GM18909 (cell line): ENCODE data around the gene FNDC11.
"Not testable (repeated sequence)": the region's sequence is repeated elsewhere in the genome, so short reads cannot be mapped to it uniquely, and the experiment has no call there.

Experiments used
- ATAC-seq: cut with Tn5 transposase; IDR thresholded peaks from one replicate; pipeline ENCODE4 v1.9.1; 2021; ENCODE audit warnings: mild to moderate bottlenecking; ENCODE audit not compliant: unreplicated experiment, poor library complexity

The FNDC11 gene

DNA sequence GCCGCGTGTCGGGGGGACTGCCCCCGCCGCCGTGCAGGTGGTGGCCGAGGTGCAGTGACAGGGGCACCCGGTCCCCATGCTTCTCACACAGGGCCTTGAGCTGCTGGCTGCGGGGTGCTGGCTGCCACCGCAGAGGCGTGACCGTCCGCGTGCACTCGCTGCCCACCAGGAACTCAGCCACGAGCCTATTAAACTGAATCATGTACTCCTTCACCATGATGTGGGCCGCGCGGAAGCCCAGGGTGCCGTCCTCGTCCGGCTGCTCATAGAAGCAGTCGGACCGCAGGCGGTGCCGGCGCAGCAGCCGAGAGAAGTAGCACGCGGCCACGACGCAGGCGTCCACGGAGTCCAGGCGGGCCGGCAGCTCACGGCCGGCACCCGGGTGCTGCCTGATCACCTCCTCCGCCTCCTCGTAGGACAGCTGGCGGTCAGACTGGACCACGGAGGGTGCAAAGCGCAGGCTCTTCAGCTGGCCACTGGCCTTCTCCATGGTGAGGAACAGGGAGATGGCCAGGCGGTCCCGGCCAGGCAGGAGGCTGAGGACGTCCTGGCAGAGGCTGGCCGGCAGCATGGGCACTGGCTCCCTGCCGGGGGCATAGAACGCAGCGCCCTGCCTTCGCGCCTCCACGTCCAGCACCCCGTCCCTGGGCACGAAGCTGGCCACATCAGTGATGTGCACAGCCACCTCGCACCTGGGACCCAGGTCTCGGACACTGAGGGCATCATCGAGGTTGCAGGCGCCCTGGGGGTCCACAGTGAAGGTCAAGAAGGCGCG lies 10.3 kb downstream of the FNDC11 start:
- no peak for ATAC-seq

DNA sequence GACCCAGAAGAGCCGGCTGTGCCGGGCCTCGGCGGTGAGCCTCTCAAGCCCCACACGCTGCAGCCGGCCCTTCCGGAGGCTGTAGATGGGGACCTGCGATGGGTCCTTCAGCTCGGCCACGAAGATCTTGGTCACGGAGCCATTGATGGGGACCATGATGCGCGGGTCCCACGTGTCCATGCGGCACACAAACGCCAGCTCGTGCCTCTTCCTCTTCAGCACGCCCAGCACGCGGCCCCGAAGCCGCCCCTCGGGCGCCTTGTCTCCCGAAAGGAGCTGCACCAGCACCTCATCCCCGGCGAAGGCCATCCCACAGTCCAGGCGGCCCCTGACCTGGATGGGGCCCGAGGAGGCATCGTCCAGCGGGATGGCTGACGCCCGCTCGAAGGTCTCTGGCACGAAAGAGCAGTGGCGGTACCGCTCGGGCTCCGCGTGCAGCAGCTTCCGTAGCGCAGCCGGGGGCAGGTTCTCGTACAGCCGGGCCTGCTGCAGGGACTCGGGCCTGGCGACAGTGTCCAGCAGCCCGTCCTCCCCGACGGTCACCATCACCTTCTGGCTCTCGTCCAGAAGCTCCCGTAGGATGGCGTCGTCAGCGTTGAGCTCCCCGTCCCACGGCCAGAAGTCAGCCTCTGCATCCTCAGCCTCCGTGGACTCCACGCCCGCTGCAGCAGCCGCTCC lies 11.2 kb downstream of the FNDC11 start:
- ATAC-seq, result no peak

DNA sequence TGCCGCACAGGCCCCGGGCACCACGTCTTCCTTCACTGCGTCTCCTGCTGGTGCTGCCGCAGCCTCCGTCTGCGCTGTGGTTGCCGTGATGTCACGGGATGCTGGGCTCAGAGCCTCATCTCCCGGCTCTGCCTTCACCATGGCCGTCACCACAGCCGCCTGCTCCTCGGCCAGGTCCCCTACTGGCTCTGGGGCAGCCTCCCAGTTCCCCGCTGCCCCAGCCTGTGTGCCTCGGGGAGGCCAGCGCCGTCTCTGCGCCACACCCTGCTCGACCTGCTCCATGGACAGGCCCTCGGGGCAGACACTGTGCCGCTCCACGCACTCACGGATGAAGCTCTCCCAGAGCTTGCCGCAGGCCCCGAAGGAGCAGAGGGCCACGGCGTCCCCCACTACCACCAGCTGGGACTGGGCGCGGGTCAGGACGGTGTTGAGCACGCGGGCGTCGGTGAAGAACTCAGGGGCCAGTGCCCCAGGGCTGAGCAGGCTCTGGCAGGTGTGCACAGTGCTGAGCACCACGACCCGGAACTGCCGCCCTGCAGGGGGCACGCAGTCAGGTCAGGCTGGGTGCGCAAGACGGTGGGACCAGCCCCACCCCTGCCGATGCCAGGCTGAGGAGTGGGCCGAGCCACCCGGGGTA lies 11.9 kb downstream of the FNDC11 start:
- ATAC-seq, result no peak

DNA sequence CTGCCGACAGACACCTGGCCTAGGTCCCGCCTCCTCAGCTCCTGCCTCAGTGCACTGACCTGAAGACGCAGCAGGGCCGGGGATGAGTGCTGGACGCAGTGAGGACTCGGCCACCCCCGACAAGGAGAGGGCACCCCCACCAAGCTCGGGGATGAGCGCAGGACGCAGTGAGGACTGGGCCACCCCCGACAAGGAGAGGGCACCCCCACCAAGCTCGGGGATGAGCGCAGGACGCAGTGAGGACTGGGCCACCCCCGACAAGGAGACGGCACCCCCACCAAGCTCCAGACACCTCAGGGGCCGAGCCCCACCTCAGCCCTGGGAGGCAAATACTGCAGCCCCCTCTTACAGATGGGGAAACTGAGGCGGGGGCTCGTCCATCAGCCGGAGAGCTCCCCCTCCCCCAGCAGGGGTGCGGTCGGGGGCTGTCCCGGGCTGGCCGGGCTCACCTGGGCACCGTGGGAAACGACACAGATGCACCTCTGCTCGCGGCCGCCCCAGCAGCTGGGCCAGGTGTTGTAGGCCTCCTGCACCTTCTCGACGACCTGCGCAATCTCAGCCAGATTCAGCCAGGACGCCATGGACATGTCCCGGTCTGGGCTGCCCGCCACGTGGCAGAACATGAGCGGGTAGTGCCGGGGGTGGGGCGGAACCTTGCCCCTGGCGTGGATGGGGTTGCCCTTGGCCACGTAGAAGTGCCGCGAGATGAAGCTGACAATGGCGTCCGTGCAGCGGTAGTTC lies 12.6 kb downstream of the FNDC11 start:
- ATAC-seq, result no peak

DNA sequence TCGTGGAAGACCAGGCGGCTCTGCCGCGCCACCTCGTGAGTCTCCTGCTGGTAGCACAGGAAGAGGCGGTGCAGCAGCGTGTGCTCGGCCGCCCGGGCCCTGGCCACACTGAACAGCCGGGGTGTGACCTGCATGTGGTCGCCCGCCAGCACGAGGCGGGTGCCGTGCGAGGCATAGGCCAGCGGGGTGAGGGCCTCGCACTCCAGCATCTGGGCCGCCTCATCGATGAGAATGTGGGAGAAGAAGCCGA lies 13.1 kb downstream of the FNDC11 start:
- no peak for ATAC-seq

DNA sequence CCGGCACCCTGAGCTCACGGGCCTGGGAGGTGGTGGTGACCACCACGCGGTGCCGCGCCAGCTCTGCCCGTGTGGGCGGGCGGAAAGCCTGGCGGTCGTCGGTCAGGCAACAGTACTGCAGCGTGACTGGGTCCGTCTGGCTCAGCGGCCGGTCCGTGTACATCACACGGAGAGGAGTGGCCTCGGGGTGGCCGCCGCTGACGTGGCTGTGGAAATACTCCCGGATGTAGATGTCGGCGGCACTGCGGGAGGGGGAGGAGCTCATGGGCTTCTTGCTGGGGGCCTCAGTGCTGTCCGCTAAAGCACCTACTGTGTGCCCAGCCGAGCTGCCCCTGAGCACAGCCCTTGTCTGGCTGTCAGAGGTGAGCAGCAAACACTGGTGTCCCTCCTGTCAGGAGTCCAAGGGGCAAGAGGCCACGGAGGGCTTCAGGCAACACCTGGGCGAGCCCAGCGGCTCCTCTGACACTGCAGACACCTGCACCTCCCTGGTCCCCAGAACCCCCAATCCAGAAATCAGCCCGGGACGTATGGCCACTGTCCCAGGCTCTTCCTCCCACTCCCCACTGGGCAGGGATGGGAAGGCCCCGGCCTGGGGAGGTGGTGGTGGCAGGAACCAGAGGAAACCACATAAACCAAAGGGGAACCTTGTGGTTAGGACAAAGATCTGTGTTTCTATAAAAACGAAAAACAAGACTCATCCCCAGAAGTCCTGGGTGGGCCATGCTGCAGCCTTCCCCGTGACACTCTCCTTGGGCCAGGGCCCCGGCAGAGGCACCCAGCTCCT lies 13.6 kb downstream of the FNDC11 start:
- ATAC-seq, result peak; percentile 69

DNA sequence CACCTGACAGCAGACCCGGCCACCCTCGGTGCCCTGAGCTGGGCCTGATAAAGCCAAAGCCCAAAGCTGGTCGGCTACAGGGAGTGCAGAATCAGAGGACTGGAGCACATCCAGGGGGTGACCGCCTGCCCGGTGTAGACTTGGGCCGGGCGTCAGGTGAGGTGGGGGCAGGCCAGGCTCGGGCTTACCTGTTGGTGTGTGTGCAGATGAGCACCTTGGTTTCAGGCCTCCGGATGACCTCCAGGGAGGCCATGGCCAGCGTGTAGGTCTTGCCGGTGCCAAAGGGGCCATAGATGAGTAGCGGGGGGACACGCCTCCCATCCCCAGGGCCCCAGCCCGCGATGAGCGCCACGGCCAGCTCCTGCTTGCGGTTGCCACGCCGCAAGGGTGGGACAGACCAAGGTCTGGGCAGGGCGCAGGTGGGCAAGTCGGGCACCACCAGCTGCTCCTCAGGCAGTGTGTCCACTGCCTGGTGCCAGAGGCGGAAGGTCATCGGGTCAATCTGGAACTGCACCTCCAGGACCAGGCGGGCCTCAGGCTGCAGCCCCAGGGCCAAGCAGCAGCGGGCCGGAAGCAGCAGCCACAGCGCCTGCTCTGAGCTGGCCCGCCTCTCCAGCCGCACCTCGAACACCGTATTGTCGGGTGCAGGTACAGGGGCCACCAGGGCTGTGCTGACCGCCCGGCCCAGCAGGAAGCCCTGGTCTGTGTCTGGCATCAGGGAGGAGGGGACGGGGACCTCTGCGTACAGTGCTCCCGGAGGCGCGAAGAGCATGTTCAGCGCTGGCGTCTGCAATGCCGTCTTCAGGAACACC lies 14.4 kb downstream of the FNDC11 start:
- peak; percentile 15 for ATAC-seq

DNA sequence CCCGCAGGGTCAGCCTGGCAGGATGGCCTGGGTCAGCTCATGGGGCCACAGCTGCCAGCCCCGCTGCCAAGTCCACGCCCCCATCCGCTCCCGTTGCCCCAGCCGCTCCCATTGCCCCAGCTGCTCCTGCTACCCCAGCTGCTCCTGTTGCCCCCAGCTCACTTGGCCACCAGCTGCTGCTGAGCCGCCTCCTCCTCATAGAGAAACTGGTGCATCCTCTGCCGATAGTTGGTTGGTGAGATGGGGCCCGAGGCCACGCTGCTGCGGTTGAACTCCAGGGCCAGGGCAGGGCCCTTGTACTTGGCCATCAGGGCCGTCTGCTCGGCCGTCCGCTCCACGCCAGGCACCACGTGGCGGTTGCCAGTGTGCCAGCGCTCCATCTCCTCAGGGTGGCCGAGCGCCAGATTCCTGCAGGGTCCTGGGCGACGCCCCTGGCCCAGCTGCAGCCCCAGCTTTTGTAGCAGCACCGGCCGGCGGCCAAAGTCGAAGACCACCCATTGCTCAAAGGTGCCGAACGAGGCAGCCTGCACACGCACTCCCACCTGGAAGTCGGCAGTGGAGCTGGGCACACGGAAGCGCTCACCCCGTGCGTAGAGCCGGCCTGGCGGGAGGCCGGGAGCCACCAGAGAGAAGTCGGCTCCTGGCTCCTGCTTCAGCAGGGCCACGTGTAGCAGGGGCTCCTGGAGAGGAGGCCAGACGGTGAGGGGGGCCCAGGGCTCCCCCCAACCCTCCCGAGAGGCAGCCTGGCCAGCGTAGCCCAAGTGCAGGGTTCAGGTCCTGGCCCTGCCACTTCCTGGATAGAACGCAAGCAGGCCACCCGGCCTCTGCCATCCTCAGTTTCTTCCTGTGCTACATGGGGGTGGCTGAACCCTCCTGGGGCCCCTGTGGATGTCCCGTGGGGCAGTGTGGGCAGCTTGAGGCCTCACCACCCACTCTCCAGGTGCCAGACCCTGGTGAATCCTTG lies 15.3 kb downstream of the FNDC11 start:
- ATAC-seq, result no peak

DNA sequence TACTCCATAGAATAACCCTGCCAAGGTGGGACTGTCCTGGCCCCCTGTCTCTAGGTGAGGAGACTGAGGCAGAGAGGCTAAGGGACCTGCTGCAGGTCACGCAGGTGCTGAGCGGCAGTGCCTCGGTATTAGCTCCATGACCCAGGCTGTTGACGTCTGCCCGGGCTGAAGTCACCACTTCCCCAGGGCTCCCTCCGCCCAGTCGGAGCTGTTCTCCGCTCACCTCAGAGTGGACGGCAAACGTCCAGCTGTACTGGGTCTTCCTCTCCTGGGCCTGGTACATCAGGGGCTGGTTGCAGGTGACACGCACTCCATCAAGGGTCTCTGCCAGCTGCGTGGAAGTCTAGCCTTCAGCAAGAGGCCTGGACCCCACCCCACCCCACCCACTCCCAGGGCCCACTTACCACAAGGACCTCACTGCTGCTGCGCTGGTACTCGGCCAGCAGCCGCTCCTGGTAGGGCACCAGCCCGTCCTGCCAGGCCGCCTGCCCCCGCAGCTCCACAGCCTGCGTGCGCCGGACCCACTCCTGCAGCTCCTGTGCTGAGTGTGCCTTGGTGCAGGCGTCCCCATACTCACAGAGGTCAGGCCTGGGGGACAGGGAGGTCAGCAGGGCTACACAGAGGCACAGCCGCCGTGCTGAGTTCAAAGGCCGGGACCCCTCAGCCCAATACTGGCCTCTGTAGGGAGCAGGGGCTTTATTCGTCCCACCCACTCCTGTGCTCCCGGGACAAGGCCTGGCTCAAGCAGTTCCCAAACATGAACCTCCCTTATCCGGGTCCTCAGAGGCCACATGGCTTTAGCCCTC lies 16.5 kb downstream of the FNDC11 start:
- no peak for ATAC-seq

DNA sequence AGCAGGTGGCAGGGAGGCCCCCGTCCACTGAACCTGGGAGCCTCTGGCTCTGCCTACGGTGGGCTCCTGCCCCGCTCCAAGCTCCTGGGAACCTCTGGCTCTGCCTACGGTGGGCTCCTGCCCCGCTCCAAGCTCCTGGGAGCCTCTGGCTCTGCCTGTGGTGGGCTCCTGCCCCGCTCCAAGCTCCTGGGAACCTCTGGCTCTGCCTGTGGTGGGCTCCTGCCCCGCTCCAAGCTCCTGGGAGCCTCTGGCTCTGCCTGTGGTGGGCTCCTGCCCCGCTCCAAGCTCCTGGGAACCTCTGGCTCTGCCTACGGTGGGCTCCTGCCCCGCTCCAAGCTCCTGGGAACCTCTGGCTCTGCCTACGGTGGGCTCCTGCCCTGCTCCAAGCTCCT lies 17.1 kb downstream of the FNDC11 start:
- ATAC-seq, result not testable (repeated sequence)

DNA sequence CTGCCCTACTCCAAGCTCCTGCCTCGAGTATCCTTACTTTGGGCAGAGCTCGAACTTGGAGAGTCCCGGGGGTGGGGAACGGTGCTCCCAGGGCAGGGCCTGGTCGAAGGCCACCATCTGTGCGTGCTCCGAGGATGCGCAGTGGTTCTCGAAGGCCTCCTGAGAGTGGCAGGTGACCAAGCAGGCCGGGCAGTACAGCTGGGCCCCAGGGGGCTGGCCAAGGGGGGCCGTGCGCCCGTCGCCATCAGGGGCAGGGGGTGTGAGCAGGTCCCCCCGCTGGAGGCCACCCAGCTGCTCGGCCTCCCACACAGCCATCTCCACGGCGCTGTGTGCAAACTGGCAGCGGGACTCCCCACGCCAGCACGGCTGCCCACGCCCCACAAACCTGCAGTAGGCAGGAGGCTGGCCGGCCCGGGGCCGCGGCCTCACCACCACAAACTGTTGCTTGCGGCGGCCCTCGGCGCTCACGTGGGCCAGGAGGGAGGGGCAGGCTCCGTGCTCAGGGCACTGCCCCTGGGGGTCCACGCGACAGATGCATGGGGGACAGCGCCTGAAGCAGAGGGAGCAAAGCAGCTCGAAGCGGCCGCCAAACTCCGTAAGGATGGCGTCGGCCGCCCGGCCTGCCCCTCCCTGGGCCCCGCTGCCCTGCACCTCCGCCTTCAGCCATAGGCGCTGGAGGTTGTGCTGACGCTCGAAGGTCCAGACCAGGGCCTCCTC lies 18.3 kb downstream of the FNDC11 start:
- ATAC-seq, result no peak

DNA sequence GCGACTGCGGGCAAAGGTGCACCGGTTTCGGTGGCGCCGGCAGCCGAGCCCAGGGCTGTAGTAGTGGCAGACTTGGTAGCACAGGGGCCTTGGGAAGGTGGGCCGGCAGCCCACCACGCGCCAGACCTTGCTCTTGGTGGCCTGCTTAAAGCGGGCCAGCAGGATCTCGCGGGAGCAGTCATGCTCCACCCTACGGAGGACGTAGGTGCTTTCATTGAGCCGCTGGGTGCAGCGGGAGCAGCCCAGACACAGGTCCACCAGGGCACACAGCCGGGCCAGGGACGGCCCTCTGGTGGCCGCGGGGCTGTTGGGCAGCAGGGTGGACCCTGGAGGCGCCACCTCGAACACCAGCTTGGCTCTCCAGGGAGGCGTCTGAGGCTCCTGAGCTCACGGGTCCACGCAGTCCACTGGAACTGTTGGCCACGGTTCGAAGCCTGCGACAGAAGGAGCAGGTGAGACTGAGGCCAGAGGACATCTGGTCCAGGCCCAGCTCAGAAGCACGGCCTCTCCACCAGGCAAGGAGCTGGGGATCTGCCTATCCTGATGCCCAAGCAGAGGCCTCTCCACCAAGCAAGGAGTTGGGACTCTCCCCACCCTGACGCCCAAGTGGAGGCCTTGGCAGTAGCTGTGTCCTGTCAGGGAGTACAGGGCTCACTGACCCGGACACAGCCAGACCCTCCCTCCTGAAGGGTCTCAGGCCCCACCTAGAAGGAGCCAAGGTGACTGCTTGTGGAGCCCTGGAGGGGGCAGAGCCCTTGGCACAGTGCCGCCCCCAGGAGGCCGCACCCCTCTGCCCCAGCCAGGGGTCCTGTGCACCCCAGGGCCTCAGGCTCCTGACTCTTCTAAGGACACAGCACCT lies 19.1 kb downstream of the FNDC11 start:
- no peak for ATAC-seq

DNA sequence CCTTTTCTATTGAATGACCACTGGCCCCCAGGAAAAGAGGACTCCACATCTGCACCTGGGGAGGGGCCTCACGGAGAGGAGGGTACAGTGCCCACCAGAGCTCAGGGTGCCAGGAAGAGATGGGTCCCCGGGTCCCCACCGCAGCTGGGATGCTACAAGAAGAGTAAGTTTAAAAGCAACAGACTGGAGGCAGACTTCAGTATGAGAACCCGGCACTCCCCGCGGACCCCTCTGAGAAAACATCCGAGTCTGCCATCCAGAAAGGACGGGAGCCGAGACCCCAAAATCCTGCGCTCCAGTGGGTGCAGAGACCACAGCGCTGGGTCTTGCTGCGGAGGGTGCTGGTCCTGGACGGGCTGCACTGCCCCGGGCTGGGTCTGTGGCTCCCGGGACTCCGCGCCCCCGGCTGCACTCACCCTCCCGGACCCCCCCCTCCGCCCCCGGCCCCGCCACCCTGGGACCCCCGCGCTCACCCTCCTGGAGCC lies 19.7 kb downstream of the FNDC11 start:
- no peak for ATAC-seq

DNA sequence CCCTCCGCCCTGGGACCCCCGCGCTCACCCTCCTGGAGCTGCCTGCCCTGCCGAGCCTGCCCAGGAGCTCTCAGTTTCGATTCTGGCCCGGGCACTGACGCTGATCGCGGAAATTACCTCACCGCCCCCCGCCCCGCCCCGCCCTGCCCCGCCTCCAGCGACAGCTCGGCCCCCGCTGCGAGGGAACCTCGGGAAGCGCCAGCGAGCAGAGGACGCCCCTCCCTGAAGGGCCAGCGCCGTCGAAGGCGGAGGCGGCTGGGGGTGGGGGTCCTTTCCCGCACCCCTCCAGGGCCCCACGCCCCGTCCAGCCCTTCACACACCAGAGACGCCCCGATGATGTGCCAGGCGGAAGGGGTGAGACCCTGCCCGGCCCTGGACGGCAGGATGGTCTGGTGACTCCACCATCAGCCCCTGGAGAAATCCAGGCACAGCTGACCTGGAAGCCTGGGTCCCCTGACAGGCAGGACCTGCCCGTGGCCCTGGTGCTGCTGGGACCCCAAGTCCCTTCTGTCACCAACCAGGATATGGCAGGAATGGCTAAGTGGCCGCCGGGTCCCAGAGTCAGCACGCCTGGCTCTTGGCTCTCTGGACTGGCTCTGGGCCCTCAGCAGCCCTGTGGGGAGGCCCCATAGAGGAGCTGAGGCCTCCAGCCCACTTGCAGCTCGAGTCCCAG lies 20.3 kb downstream of the FNDC11 start, which contains the start of gene HELZ2:
Gene HELZ2, minus strand, starts transcription at position 84 of the 673 bp plus-strand sequence. CDS start 1,854 bp downstream, outside the sequence.
- ATAC-seq, result no peak
